Dendritic cell treated with granulocyte-macrophage colony-stimulating factor and Interleukin-4, amounts not matched to agents 40 ng/mL and 50 ng/mL, for 4 days (primary cell): Measurements from ENCODE around the gene GPC6.
"Not testable (repeated sequence)": the region's sequence is repeated elsewhere in the genome, so short reads cannot be mapped to it uniquely, and the experiment has no call there.

Source experiments
- H3K27ac Mint-ChIP-seq: one replicate; pipeline ENCODE4 v1.8.0; 2022; ENCODE audit warnings: mild to moderate bottlenecking, mixed read lengths
- H3K27me3 Mint-ChIP-seq: one replicate; pipeline ENCODE4 v1.8.0; 2022; ENCODE audit warnings: mild to moderate bottlenecking, mixed read lengths
- H3K36me3 Mint-ChIP-seq: one replicate; pipeline ENCODE4 v1.8.0; 2022; ENCODE audit warnings: low read depth, mixed read lengths
- H3K4me1 Mint-ChIP-seq: one replicate; pipeline ENCODE4 v1.8.0; 2022; ENCODE audit warnings: low read depth, mixed read lengths
- H3K4me3 Mint-ChIP-seq: one replicate; pipeline ENCODE4 v1.8.0; 2022; ENCODE audit warnings: mild to moderate bottlenecking, moderate library complexity, mixed read lengths
- H3K9me3 Mint-ChIP-seq: one replicate; pipeline ENCODE4 v1.8.0; 2022; ENCODE audit warnings: mixed read lengths
- intact Hi-C: fragments of 100-400 bp; cut with micrococcal nuclease; formaldehyde crosslinking; loops from one replicate; pipeline ENCODE4 v1.15.0; 2022

Gene GPC6

GRCh38 chr13:94186470-94186869 lies 959.9 kb downstream of the GPC6 start:
- Mint-ChIP-seq H3K4me3 (no peak overlapping the region), H3K9me3 (no peaks in the 10 kb centered on the region), H3K4me1 (peaks cover 24% of the 10 kb centered on the region), H3K36me3 (no peaks in the 10 kb centered on the region), H3K27ac (no peak overlapping the region), H3K27me3 (peaks cover 2% of the 10 kb centered on the region)
- intact Hi-C loops, result no loop called here

- H3K27ac Mint-ChIP-seq, result no peak overlapping the region
- no peaks in the 10 kb centered on the region for H3K9me3 Mint-ChIP-seq
- H3K36me3 Mint-ChIP-seq, result no peaks in the 10 kb centered on the region
Measured at GRCh38 chr13:94188201-94188854, 961.7 kb downstream of the GPC6 start.

GRCh38 chr13:94192431-94192975 lies 965.9 kb downstream of the GPC6 start:
- H3K27ac Mint-ChIP-seq, result no peak overlapping the region
- no peaks in the 10 kb centered on the region for H3K9me3 Mint-ChIP-seq
- no peaks in the 10 kb centered on the region for H3K36me3 Mint-ChIP-seq
- peaks cover 5% of the 10 kb centered on the region for H3K4me1 Mint-ChIP-seq
- intact Hi-C loops, result no loop called here
- no peak overlapping the region for H3K4me3 Mint-ChIP-seq
- H3K27me3 Mint-ChIP-seq, result no peaks in the 10 kb centered on the region

More at GRCh38 chr13:94188201-94188854, 961.7 kb downstream of the GPC6 start:
- Mint-ChIP-seq H3K27me3 (peaks cover 2% of the 10 kb centered on the region), H3K4me3 (no peak overlapping the region), H3K4me1 (peaks cover 6% of the 10 kb centered on the region)
- intact Hi-C loops, result no loop called here

GRCh38 chr13:94195715-94196114 lies 969.1 kb downstream of the GPC6 start:
- H3K27me3 Mint-ChIP-seq, result no peaks in the 10 kb centered on the region
- H3K4me3 Mint-ChIP-seq, result no peak overlapping the region
- intact Hi-C loops, result no loop called here
- H3K9me3 Mint-ChIP-seq, result peaks cover 2% of the 10 kb centered on the region
- H3K27ac Mint-ChIP-seq, result no peak overlapping the region
- no peaks in the 10 kb centered on the region for H3K36me3 Mint-ChIP-seq
- H3K4me1 Mint-ChIP-seq, result no peaks in the 10 kb centered on the region

GRCh38 chr13:94196413-94196812 lies 969.8 kb downstream of the GPC6 start:
- H3K36me3 Mint-ChIP-seq, result no peaks in the 10 kb centered on the region
- peaks cover 7% of the 10 kb centered on the region for H3K9me3 Mint-ChIP-seq
- no peak overlapping the region for H3K4me3 Mint-ChIP-seq
- H3K27me3 Mint-ChIP-seq, result no peaks in the 10 kb centered on the region
- H3K27ac Mint-ChIP-seq, result no peak overlapping the region
- intact Hi-C loops, result no loop called here
- no peaks in the 10 kb centered on the region for H3K4me1 Mint-ChIP-seq

- Mint-ChIP-seq H3K4me1 (no peaks in the 10 kb centered on the region), H3K36me3 (no peaks in the 10 kb centered on the region), H3K27me3 (no peaks in the 10 kb centered on the region), H3K4me3 (no peak overlapping the region), H3K27ac (no peak overlapping the region), H3K9me3 (peaks cover 7% of the 10 kb centered on the region)
- intact Hi-C loops, result no loop called here
Measured at GRCh38 chr13:94198681-94199080, 972.1 kb downstream of the GPC6 start.

GRCh38 chr13:94199135-94199534 lies 972.5 kb downstream of the GPC6 start:
- intact Hi-C loops, result no loop called here
- Mint-ChIP-seq H3K27ac (no peak overlapping the region), H3K4me1 (no peaks in the 10 kb centered on the region), H3K9me3 (peaks cover 7% of the 10 kb centered on the region), H3K36me3 (no peaks in the 10 kb centered on the region), H3K4me3 (no peak overlapping the region), H3K27me3 (no peaks in the 10 kb centered on the region)

GRCh38 chr13:94201022-94201421 lies 974.4 kb downstream of the GPC6 start:
- Mint-ChIP-seq H3K27ac (no peak overlapping the region), H3K4me1 (no peaks in the 10 kb centered on the region), H3K9me3 (peaks cover 7% of the 10 kb centered on the region), H3K4me3 (no peak overlapping the region), H3K27me3 (no peaks in the 10 kb centered on the region), H3K36me3 (no peaks in the 10 kb centered on the region)
- intact Hi-C loops, result no loop called here

- Mint-ChIP-seq H3K4me1 (no peaks in the 10 kb centered on the region), H3K27me3 (no peaks in the 10 kb centered on the region), H3K9me3 (peaks cover 7% of the 10 kb centered on the region), H3K27ac (no peak overlapping the region), H3K4me3 (no peak overlapping the region), H3K36me3 (no peaks in the 10 kb centered on the region)
- intact Hi-C loops, result no loop called here
Measured at GRCh38 chr13:94204163-94204562, 977.6 kb downstream of the GPC6 start.

- Mint-ChIP-seq H3K27me3 (no peaks in the 10 kb centered on the region), H3K4me3 (no peak overlapping the region), H3K36me3 (no peaks in the 10 kb centered on the region), H3K27ac (no peak overlapping the region), H3K9me3 (peaks cover 7% of the 10 kb centered on the region), H3K4me1 (no peaks in the 10 kb centered on the region)
- intact Hi-C loops, result no loop called here
Measured at GRCh38 chr13:94204946-94205345, 978.3 kb downstream of the GPC6 start.

- no peaks in the 10 kb centered on the region for H3K4me1 Mint-ChIP-seq
- H3K27ac Mint-ChIP-seq, result no peak overlapping the region
- H3K27me3 Mint-ChIP-seq, result no peaks in the 10 kb centered on the region
- intact Hi-C loops, result no loop called here
- no peak overlapping the region for H3K4me3 Mint-ChIP-seq
- no peaks in the 10 kb centered on the region for H3K36me3 Mint-ChIP-seq
- H3K9me3 Mint-ChIP-seq, result peaks cover 4% of the 10 kb centered on the region
Measured at GRCh38 chr13:94205896-94206295, 979.3 kb downstream of the GPC6 start.

- H3K27me3 Mint-ChIP-seq, result no peaks in the 10 kb centered on the region
- no peak overlapping the region for H3K27ac Mint-ChIP-seq
- H3K36me3 Mint-ChIP-seq, result no peaks in the 10 kb centered on the region
- intact Hi-C loops, result no loop called here
- H3K4me3 Mint-ChIP-seq, result no peak overlapping the region
- H3K4me1 Mint-ChIP-seq, result no peaks in the 10 kb centered on the region
- H3K9me3 Mint-ChIP-seq, result no peaks in the 10 kb centered on the region
Measured at GRCh38 chr13:94209117-94209516, 982.5 kb downstream of the GPC6 start.

- H3K27me3 Mint-ChIP-seq, intact Hi-C loops, H3K27ac Mint-ChIP-seq, H3K36me3 Mint-ChIP-seq, H3K9me3 Mint-ChIP-seq, H3K4me3 Mint-ChIP-seq, H3K4me1 Mint-ChIP-seq: not testable (repeated sequence)
Measured at GRCh38 chr13:94209913-94210312, 983.3 kb downstream of the GPC6 start.

GRCh38 chr13:94210816-94211215 lies 984.2 kb downstream of the GPC6 start:
- Mint-ChIP-seq H3K36me3 (no peaks in the 10 kb centered on the region), H3K9me3 (no peaks in the 10 kb centered on the region), H3K27me3 (no peaks in the 10 kb centered on the region), H3K4me3 (no peak overlapping the region), H3K4me1 (no peaks in the 10 kb centered on the region), H3K27ac (no peak overlapping the region)
- intact Hi-C loops, result no loop called here

GRCh38 chr13:94212196-94212595 lies 985.6 kb downstream of the GPC6 start:
- Mint-ChIP-seq H3K9me3 (no peaks in the 10 kb centered on the region), H3K27me3 (no peaks in the 10 kb centered on the region)

More at GRCh38 chr13:94212196-94212595, 985.6 kb downstream of the GPC6 start:
- H3K4me3 Mint-ChIP-seq, result no peak overlapping the region
- no peak overlapping the region for H3K27ac Mint-ChIP-seq
- intact Hi-C loops, result no loop called here
- no peaks in the 10 kb centered on the region for H3K4me1 Mint-ChIP-seq
- no peaks in the 10 kb centered on the region for H3K36me3 Mint-ChIP-seq
